GM20431 (cell line): ENCODE measurements around the gene SPRR1B.
"Not testable (repeated sequence)": the region's sequence is repeated elsewhere in the genome, so short reads cannot be mapped to it uniquely, and the experiment has no call there.

Source experiments
- in situ Hi-C: fragments of 300-500 bp; cut with MseI, MboI; formaldehyde crosslinking; loops from one replicate; pipeline ENCODE4 v1.15.0; 2020; ENCODE audit warnings: low sequenced_read_pairs; ENCODE audit not compliant: unreplicated experiment

The SPRR1B gene

GRCh38 chr1:153032677-153033308, 1.8 kb downstream of the SPRR1B start:
- in situ Hi-C loops: no loop called here

- in situ Hi-C loops: no loop called here
Measured at GRCh38 chr1:153035211-153035610, 4.2 kb downstream of the SPRR1B start.

GRCh38 chr1:153040950-153041631, 10.1 kb downstream of the SPRR1B start, which contains the start of gene SPRR2D:
SPRR2D (minus strand) TSS chr1:153041120; CDS start chr1:153040346, 774 bp downstream.
- in situ Hi-C loops: no loop called here

GRCh38 chr1:153049211-153049610, 18.2 kb downstream of the SPRR1B start:
- in situ Hi-C loops: no loop called here

GRCh38 chr1:153056111-153056510, 25.1 kb downstream of the SPRR1B start:
- in situ Hi-C loops: not testable (repeated sequence)

GRCh38 chr1:153057375-153057774, 26.4 kb downstream of the SPRR1B start, which contains the start of gene SPRR2A:
SPRR2A (minus strand) TSS chr1:153057512; CDS start chr1:153056735, 777 bp downstream.
- in situ Hi-C loops: no loop called here

- in situ Hi-C loops: no loop called here
Measured at GRCh38 chr1:153058154-153058553, 27.2 kb downstream of the SPRR1B start.

GRCh38 chr1:153058826-153059784, 28.1 kb downstream of the SPRR1B start:
- in situ Hi-C loops: no loop called here

GRCh38 chr1:153070243-153070642, 39.2 kb downstream of the SPRR1B start:
- in situ Hi-C loops: no loop called here

GRCh38 chr1:153071511-153071910, 40.5 kb downstream of the SPRR1B start, which contains the start of gene SPRR2B:
SPRR2B (minus strand) TSS chr1:153071611; CDS start chr1:153070839, 772 bp downstream.
- in situ Hi-C loops: no loop called here

- in situ Hi-C loops: no loop called here
Measured at GRCh38 chr1:153072806-153073726, 42.1 kb downstream of the SPRR1B start.

GRCh38 chr1:153081736-153082135, 50.7 kb downstream of the SPRR1B start:
- in situ Hi-C loops: no loop called here
